SK-N-SH treated with all-trans-retinoic acid at 6 μM for 48 hours (cell line): Measurements from ENCODE around the gene BPHL.

Source experiments
- ZNF70 ChIP-seq: fragments of 450-650 bp; formaldehyde crosslinking; IDR thresholded peaks from 2 replicates; pipeline ENCODE4 v1.5.0; 2020; ENCODE audit warnings: mild to moderate bottlenecking, moderate library complexity
- TF ChIP-seq, protein P1 (sequence below): fragments of 250-450 bp; sonication (Bioruptor Pico); IDR thresholded peaks from 2 replicates; pipeline ENCODE4 v1.8.0; 2020; ENCODE audit warnings: mild to moderate bottlenecking, moderate library complexity, borderline replicate concordance
- TF ChIP-seq, protein P2 (sequence below): fragments of 250-450 bp; sonication (Bioruptor Pico); IDR thresholded peaks from 2 replicates; pipeline ENCODE4 v1.5.1; 2020; ENCODE audit warnings: low read depth, mild to moderate bottlenecking, moderate library complexity

DNA sequence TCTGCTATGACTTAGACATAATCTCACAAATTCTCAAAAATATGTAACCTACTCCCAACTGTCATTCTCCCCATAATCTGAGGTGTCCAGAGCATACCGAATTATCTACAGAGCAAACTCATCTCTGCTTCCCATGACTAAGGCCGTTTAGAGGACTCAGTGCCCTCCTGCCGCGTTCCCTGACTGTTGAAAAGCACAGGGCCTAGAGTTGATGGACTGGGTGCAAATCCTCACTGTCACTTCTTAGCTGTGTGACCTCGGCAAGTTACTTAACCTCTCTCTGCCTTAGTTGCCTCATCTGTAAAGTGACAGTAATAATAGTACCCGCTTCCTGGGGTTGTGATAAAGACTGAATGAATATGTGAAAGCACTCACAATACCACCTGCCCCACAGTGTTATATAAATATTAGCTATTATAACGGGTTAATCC, 43.6 kb downstream of the BPHL start:
- TF ChIP-seq, protein P1, sequence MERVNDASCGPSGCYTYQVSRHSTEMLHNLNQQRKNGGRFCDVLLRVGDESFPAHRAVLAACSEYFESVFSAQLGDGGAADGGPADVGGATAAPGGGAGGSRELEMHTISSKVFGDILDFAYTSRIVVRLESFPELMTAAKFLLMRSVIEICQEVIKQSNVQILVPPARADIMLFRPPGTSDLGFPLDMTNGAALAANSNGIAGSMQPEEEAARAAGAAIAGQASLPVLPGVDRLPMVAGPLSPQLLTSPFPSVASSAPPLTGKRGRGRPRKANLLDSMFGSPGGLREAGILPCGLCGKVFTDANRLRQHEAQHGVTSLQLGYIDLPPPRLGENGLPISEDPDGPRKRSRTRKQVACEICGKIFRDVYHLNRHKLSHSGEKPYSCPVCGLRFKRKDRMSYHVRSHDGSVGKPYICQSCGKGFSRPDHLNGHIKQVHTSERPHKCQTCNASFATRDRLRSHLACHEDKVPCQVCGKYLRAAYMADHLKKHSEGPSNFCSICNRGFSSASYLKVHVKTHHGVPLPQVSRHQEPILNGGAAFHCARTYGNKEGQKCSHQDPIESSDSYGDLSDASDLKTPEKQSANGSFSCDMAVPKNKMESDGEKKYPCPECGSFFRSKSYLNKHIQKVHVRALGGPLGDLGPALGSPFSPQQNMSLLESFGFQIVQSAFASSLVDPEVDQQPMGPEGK (CRISPR knock-in tag) = no peak
- TF ChIP-seq, protein P2, sequence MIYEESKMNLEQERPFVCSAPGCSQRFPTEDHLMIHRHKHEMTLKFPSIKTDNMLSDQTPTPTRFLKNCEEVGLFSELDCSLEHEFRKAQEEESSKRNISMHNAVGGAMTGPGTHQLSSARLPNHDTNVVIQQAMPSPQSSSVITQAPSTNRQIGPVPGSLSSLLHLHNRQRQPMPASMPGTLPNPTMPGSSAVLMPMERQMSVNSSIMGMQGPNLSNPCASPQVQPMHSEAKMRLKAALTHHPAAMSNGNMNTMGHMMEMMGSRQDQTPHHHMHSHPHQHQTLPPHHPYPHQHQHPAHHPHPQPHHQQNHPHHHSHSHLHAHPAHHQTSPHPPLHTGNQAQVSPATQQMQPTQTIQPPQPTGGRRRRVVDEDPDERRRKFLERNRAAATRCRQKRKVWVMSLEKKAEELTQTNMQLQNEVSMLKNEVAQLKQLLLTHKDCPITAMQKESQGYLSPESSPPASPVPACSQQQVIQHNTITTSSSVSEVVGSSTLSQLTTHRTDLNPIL (CRISPR knock-in tag) = no peak
- TF ChIP-seq ZNF70 = no peak
